ENCODE results near the gene COL6A1.
"Not testable (repeated sequence)": the region's sequence is repeated elsewhere in the genome, so short reads cannot be mapped to it uniquely, and the experiment has no call there.

Gene COL6A1

GRCh38 chr21:45971616-45972352 is 9.8 kb upstream of the COL6A1 start:
- TF ChIP-seq TAF1 (IDR thresholded peaks at IDR 0.05; ENCODE audit: borderline replicate concordance, low read depth, low read length) (no peak), POLR2AphosphoS5 (IDR thresholded peaks at IDR 0.05; ENCODE audit: low read depth, low read length) (no peak), POLR2A (IDR thresholded peaks at IDR 0.05; ENCODE audit: low read depth, low read length) (no peak)
- DNase-seq (ENCODE audit: insufficient read length): no peak
- FAIRE-seq: no peak

GRCh38 chr21:45972353-45972715 is 9.2 kb upstream of the COL6A1 start:
- DNase-seq (ENCODE audit: insufficient read length): peak; percentile 19

GRCh38 chr21:45972716-45973474 is 8.7 kb upstream of the COL6A1 start:
- FAIRE-seq (no peak), DNase-seq (ENCODE audit: insufficient read length) (peak; percentile 25)
- TF ChIP-seq POLR2A (IDR thresholded peaks at IDR 0.05; ENCODE audit: low read depth, low read length) (no peak), POLR2AphosphoS5 (IDR thresholded peaks at IDR 0.05; ENCODE audit: low read depth, low read length) (no peak), TAF1 (IDR thresholded peaks at IDR 0.05; ENCODE audit: borderline replicate concordance, low read depth, low read length) (no peak)

More at GRCh38 chr21:45972353-45972715, 9.2 kb upstream of the COL6A1 start:
- no peak for FAIRE-seq
- TF ChIP-seq TAF1 (IDR thresholded peaks at IDR 0.05; ENCODE audit: borderline replicate concordance, low read depth, low read length): no peak

- no peak for TF ChIP-seq POLR2A (IDR thresholded peaks at IDR 0.05; ENCODE audit: low read depth, low read length)
- no peak for TF ChIP-seq TAF1 (IDR thresholded peaks at IDR 0.05; ENCODE audit: borderline replicate concordance, low read depth, low read length)
- TF ChIP-seq POLR2AphosphoS5 (IDR thresholded peaks at IDR 0.05; ENCODE audit: low read depth, low read length): no peak
- FAIRE-seq (no peak), DNase-seq (ENCODE audit: insufficient read length) (peak; percentile 80)
These were observed 8.0 kb upstream of the COL6A1 start for GRCh38 chr21:45973475-45974072.

- TF ChIP-seq POLR2AphosphoS5 (IDR thresholded peaks at IDR 0.05; ENCODE audit: low read depth, low read length) (no peak), TAF1 (IDR thresholded peaks at IDR 0.05; ENCODE audit: borderline replicate concordance, low read depth, low read length) (no peak), POLR2A (IDR thresholded peaks at IDR 0.05; ENCODE audit: low read depth, low read length) (no peak)
- peak; percentile 54 for DNase-seq (ENCODE audit: insufficient read length)
- no peak for FAIRE-seq
These were observed 7.2 kb upstream of the COL6A1 start for GRCh38 chr21:45974073-45975019.

GRCh38 chr21:45975020-45975666 is 6.4 kb upstream of the COL6A1 start:
- DNase-seq (ENCODE audit: insufficient read length) (no peak), FAIRE-seq (no peak)
- TF ChIP-seq POLR2A (IDR thresholded peaks at IDR 0.05; ENCODE audit: low read depth, low read length): no peak
- no peak for TF ChIP-seq TAF1 (IDR thresholded peaks at IDR 0.05; ENCODE audit: borderline replicate concordance, low read depth, low read length)
- no peak for TF ChIP-seq POLR2AphosphoS5 (IDR thresholded peaks at IDR 0.05; ENCODE audit: low read depth, low read length)

GRCh38 chr21:45975667-45976409 is 5.7 kb upstream of the COL6A1 start:
- DNase-seq (ENCODE audit: insufficient read length); FAIRE-seq: not testable (repeated sequence)

GRCh38 chr21:45976701-45977311 is 4.8 kb upstream of the COL6A1 start:
- DNase-seq (ENCODE audit: insufficient read length) (no peak), FAIRE-seq (no peak)
- TF ChIP-seq POLR2AphosphoS5 (IDR thresholded peaks at IDR 0.05; ENCODE audit: low read depth, low read length) (no peak), POLR2A (IDR thresholded peaks at IDR 0.05; ENCODE audit: low read depth, low read length) (no peak), TAF1 (IDR thresholded peaks at IDR 0.05; ENCODE audit: borderline replicate concordance, low read depth, low read length) (no peak)

- no peak for FAIRE-seq
- TF ChIP-seq POLR2AphosphoS5 (IDR thresholded peaks at IDR 0.05; ENCODE audit: low read depth, low read length) (no peak), TAF1 (IDR thresholded peaks at IDR 0.05; ENCODE audit: borderline replicate concordance, low read depth, low read length) (no peak), POLR2A (IDR thresholded peaks at IDR 0.05; ENCODE audit: low read depth, low read length) (no peak)
These were observed 4.2 kb upstream of the COL6A1 start for GRCh38 chr21:45977396-45977795.

GRCh38 chr21:45979141-45979631 is 2.4 kb upstream of the COL6A1 start:
- DNase-seq (ENCODE audit: insufficient read length): no peak
- no peak for FAIRE-seq
- TF ChIP-seq TAF1 (IDR thresholded peaks at IDR 0.05; ENCODE audit: borderline replicate concordance, low read depth, low read length) (no peak), POLR2A (IDR thresholded peaks at IDR 0.05; ENCODE audit: low read depth, low read length) (no peak), POLR2AphosphoS5 (IDR thresholded peaks at IDR 0.05; ENCODE audit: low read depth, low read length) (no peak)

More at GRCh38 chr21:45977396-45977795, 4.2 kb upstream of the COL6A1 start:
- no peak for DNase-seq (ENCODE audit: insufficient read length)
